ENCODE results near the gene DYNC2I2.

DNA sequence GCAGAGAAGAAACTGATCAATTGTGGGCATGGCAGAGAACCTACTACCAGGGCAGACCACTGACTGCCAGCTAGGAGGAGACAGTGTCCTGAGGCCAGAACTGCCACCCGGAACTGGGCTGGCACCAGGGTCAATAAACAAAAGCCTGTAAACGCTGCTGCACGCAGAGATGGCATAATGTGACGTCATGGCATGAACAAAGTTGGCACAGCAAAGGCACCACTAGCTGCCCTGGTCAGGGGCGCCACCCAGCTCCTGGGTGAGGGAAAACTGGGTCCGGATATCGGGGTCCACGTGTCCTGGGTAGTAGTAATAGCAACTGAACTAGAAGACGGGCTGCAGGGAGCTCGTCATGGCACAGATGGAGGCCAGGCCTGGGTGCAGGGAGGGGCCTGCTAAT, 32.1 kb downstream of the DYNC2I2 start:
- TF ChIP-seq, protein P1, sequence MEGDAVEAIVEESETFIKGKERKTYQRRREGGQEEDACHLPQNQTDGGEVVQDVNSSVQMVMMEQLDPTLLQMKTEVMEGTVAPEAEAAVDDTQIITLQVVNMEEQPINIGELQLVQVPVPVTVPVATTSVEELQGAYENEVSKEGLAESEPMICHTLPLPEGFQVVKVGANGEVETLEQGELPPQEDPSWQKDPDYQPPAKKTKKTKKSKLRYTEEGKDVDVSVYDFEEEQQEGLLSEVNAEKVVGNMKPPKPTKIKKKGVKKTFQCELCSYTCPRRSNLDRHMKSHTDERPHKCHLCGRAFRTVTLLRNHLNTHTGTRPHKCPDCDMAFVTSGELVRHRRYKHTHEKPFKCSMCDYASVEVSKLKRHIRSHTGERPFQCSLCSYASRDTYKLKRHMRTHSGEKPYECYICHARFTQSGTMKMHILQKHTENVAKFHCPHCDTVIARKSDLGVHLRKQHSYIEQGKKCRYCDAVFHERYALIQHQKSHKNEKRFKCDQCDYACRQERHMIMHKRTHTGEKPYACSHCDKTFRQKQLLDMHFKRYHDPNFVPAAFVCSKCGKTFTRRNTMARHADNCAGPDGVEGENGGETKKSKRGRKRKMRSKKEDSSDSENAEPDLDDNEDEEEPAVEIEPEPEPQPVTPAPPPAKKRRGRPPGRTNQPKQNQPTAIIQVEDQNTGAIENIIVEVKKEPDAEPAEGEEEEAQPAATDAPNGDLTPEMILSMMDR (IDR thresholded peaks at IDR 0.05) = no peak
- TF ChIP-seq POLR2A (IDR thresholded peaks at IDR 0.05) = no peak

Data from body of pancreas (tissue), 4 donors.